HCT116 (cell line): ENCODE data around the gene NPL. TPM values are rescaled to one million over a fixed set of nuclear protein-coding genes. Genes with fewer than 3 reads are reported as not detected.
A peak's percentile ranks its signal among the peaks of the same experiment; 100 is the strongest.

ENCODE experiments used
- ATAC-seq: fragments of 200-7000 bp; cut with Tn5 transposase; 2 replicates; pipeline ENCODE4 v1.9.1; 2020; ENCODE audit warnings: mild to moderate bottlenecking, moderate library complexity
- BruUV-seq: library from RNA; stranded (reverse); fragments of 400-500 nt; replicated peaks from 2 replicates; lab custom pipeline; 2021; lab: Mats Ljungman, UMichigan
- CTCF ChIA-PET: fragments of 300-600 bp; sonication (Branson Sonifier 250); formaldehyde crosslinking; loops from one replicate; lab custom pipeline; 2021; ENCODE audit warnings: antibody characterized with exemption; lab: Charles Lee
- POLR2A ChIA-PET: fragments of 300-600, 350-600 bp; sonication (Branson Sonifier 250); formaldehyde crosslinking; loops from one replicate; lab custom pipeline; 2021; ENCODE audit warnings: antibody characterized with exemption; lab: Charles Lee
- RAD21 ChIA-PET, 2 experiments: fragments of 300-600 bp; sonication (Branson Sonifier 250); formaldehyde crosslinking; loops; one replicate each; lab custom pipeline; 2023; ENCODE audit warnings: low total read pairs in 2 of 2; ENCODE audit not compliant: uncharacterized antibody in 2 of 2, unreplicated experiment in 2 of 2, low non-redundant PET in 1 of 2; lab: Charles Lee
- DNase-seq: peaks from one replicate; pipeline ENCODE4 v3.0.0-alpha.2; 2010; ENCODE audit warnings: low read depth, low spot score
- H2AFZ ChIP-seq: fragments of 200-600 bp; shearing (Covaris generic), sonication (generic); 2 replicates; pipeline ENCODE4 v1.6.1; 2017; ENCODE audit warnings: low read depth, mixed run types, mixed read lengths, antibody characterized with exemption, low read length; ENCODE audit not compliant: poor library complexity, severe bottlenecking
- H3K27ac ChIP-seq: 2 replicates; pipeline ENCODE4 v1.5.1; 2012; ENCODE audit warnings: low read depth, low read length
- H3K27me3 ChIP-seq: fragments of 200-600 bp; sonication (generic); 2 replicates; pipeline ENCODE4 v1.6.1; 2016; ENCODE audit warnings: mixed run types, low read length, mixed read lengths; ENCODE audit not compliant: insufficient read depth
- H3K36me3 ChIP-seq, 2 experiments: fragments of 200-500 bp in 1 of 2; fragments of 200-600 bp in 1 of 2; sonication (Bioruptor generic) in 1 of 2; sonication (generic) in 1 of 2; 2 replicates each; pipeline versions ENCODE4 v1.5.1 to v1.6.1; 2014 to 2016; ENCODE audit warnings: low read length in 2 of 2, inconsistent platforms in 1 of 2, mixed read lengths in 1 of 2, mixed run types in 1 of 2; ENCODE audit not compliant: insufficient read depth in 2 of 2, control insufficient read depth in 1 of 2
- H3K4me1 ChIP-seq, 2 experiments: fragments of 200-600 bp in 1 of 2; sonication (generic) in 1 of 2; 2 replicates each; pipeline versions ENCODE4 v1.5.1 to v1.6.1; 2012 to 2017; ENCODE audit warnings: low read length in 2 of 2, inconsistent platforms in 1 of 2, mild to moderate bottlenecking in 1 of 2, mixed read lengths in 1 of 2, mixed run types in 1 of 2, moderate library complexity in 1 of 2; ENCODE audit not compliant: insufficient read depth in 2 of 2, control insufficient read depth in 1 of 2
- H3K4me2 ChIP-seq: fragments of 200-600 bp; sonication (generic); 2 replicates; pipeline ENCODE4 v1.6.1; 2017; ENCODE audit warnings: mixed run types, low read length, mixed read lengths
- H3K4me3 ChIP-seq, 2 experiments: fragments of 200-600 bp in 1 of 2; sonication (generic) in 1 of 2; replicated peaks in 1 of 2; 2 replicates each; pipeline ENCODE4 v1.5.1; 2011 to 2016; ENCODE audit warnings: low read length in 2 of 2, control low read depth in 1 of 2, low read depth in 1 of 2, mild to moderate bottlenecking in 1 of 2, mixed read lengths in 1 of 2, mixed run types in 1 of 2
- H3K79me2 ChIP-seq: fragments of 200-600 bp; sonication (generic); 2 replicates; pipeline ENCODE4 v1.6.1; 2017; ENCODE audit warnings: mild to moderate bottlenecking, mixed run types, low read length, moderate library complexity, mixed read lengths; ENCODE audit not compliant: insufficient read depth
- H3K9ac ChIP-seq: fragments of 200-600 bp; sonication (generic); 2 replicates; pipeline ENCODE4 v1.6.1; 2016; ENCODE audit warnings: low read length, mixed read lengths
- H3K9me2 ChIP-seq: fragments of 200-600 bp; sonication (generic), shearing (Covaris generic); 2 replicates; pipeline ENCODE4 v1.6.1; 2017; ENCODE audit warnings: mixed run types, mild to moderate bottlenecking, moderate library complexity; ENCODE audit not compliant: insufficient read depth
- H3K9me3 ChIP-seq, 2 experiments: fragments of 200-500 bp in 1 of 2; fragments of 200-600 bp in 1 of 2; sonication (Bioruptor generic) in 1 of 2; sonication (generic) in 1 of 2; 2 replicates each; pipeline ENCODE4 v1.6.1; 2014 to 2017; ENCODE audit warnings: low read length in 2 of 2, mixed read lengths in 2 of 2, inconsistent platforms in 1 of 2, low read depth in 1 of 2, mild to moderate bottlenecking in 1 of 2, mixed run types in 1 of 2, moderate library complexity in 1 of 2; ENCODE audit not compliant: control insufficient read depth in 1 of 2, insufficient read depth in 1 of 2
- H4K20me1 ChIP-seq: fragments of 200-600 bp; sonication (generic), shearing (Covaris generic); 2 replicates; pipeline ENCODE4 v1.6.1; 2017; ENCODE audit warnings: mixed run types, mild to moderate bottlenecking, moderate library complexity; ENCODE audit not compliant: insufficient read depth
- ATF3 ChIP-seq: IDR thresholded peaks from 2 replicates; pipeline ENCODE4 v1.6.1; 2012
- CBX3 ChIP-seq: IDR thresholded peaks from 2 replicates; pipeline ENCODE4 v1.6.1; 2012; ENCODE audit warnings: low read depth
- CTCF ChIP-seq, 3 experiments: fragments of 200-600 bp in 1 of 3; sonication (generic) in 1 of 3; IDR thresholded peaks in 2 of 3; conservative IDR thresholded peaks in 1 of 3; 2 replicates each; pipeline ENCODE4 v1.5.1; 2012 to 2017; ENCODE audit warnings: low read depth in 2 of 3, low read length in 2 of 3, antibody characterized with exemption in 1 of 3, borderline replicate concordance in 1 of 3, control low read depth in 1 of 3, mild to moderate bottlenecking in 1 of 3, mixed read lengths in 1 of 3, mixed run types in 1 of 3, moderate library complexity in 1 of 3; ENCODE audit not compliant: insufficient read depth in 1 of 3
- ELF1 ChIP-seq: IDR thresholded peaks from 2 replicates; pipeline ENCODE4 v1.6.1; 2012; ENCODE audit warnings: low read depth, borderline replicate concordance
- EZH2 ChIP-seq: fragments of 200-600 bp; sonication (generic); IDR thresholded peaks from 2 replicates; pipeline ENCODE4 v1.6.1; 2017; ENCODE audit warnings: antibody characterized with exemption, mixed run types
- JUND ChIP-seq: IDR thresholded peaks from 2 replicates; pipeline ENCODE4 v1.6.1; 2012
- MAX ChIP-seq: IDR thresholded peaks from 2 replicates; pipeline ENCODE4 v1.6.1; 2012
- REST ChIP-seq: IDR thresholded peaks from 2 replicates; pipeline ENCODE4 v1.6.1; 2012; ENCODE audit warnings: low read depth
- ZFX ChIP-seq: fragments of 450-650 bp; IDR thresholded peaks from 2 replicates; pipeline ENCODE4 v1.6.1; 2017
- intact Hi-C: fragments of 100-400 bp; cut with micrococcal nuclease; formaldehyde crosslinking; loops from 2 replicates; pipeline ENCODE4 v1.10.0; 2022
- total RNA-seq: library from RNA; stranded (reverse); gene quantifications from one replicate; pipeline ENCODE4 v1.2.1, GENCODE V29; 2021; ENCODE audit not compliant: unreplicated experiment

Gene NPL
- total RNA-seq, 1 experiment from 2014 or later: 0.39 TPM

GRCh38 chr1:182855911-182856310, 66.3 kb downstream of the NPL start:
- RAD21 ChIA-PET: no interaction called here
- intact Hi-C loops: no loop called here
- POLR2A ChIA-PET: no interaction called here
- Histone ChIP-seq H3K9me3 (no peaks in the 10 kb centered on the region), H3K27ac (no peak overlapping the region), H3K4me3 (no peak overlapping the region), H3K27me3 (no peaks in the 10 kb centered on the region), H3K36me3 (peaks cover 87 to 89% of the 10 kb centered on the region in 2 experiments), H3K9ac (no peak overlapping the region), H4K20me1 (peaks cover 38% of the 10 kb centered on the region; the same call in 1 of the 2 replicates), H2AFZ (no peak overlapping the region), H3K4me2 (no peak overlapping the region), H3K4me1 (no peaks in the 10 kb centered on the region), H3K9me2 (no peaks in the 10 kb centered on the region), H3K79me2 (peaks cover 100% of the 10 kb centered on the region)
- TF ChIP-seq ZFX (no peak), CTCF (IDR thresholded peaks at IDR 0.05 in 2 of 3, conservative IDR thresholded peaks at IDR 0.05 in 1 of 3; ENCODE audit: borderline replicate concordance in 1 of 3, insufficient read depth in 1 of 3, low read depth in 2 of 3, low read length in 2 of 3) (no peak), CBX3 (no peak), EZH2 (no peak), MAX (no peak), ELF1 (no peak), ATF3 (no peak), JUND (no peak), REST (no peak)
- CTCF ChIA-PET: no interaction called here
- ATAC-seq (no peak), DNase-seq (no peak)
- BruUV-seq: TSS peak; percentile 1
